HL-60 (cell line): ENCODE measurements around the gene CMBL.

Experiments
- GABPA ChIP-seq: IDR thresholded peaks from 2 replicates; pipeline ENCODE4 v1.6.1; 2012; ENCODE audit warnings: low read depth
- POLR2AphosphoS5 ChIP-seq: IDR thresholded peaks from 2 replicates; pipeline ENCODE4 v1.6.1; 2012; ENCODE audit warnings: low read depth
- SPI1 ChIP-seq: IDR thresholded peaks from 2 replicates; pipeline ENCODE4 v1.6.1; 2012; ENCODE audit warnings: low read depth, mild to moderate bottlenecking, borderline replicate concordance
- TF ChIP-seq, protein P1 (sequence below): IDR thresholded peaks from one replicate; pipeline ENCODE4 v1.5.1; 2011; ENCODE audit warnings: low read length, control low read depth, inconsistent platforms; ENCODE audit not compliant: insufficient read depth

DNA sequence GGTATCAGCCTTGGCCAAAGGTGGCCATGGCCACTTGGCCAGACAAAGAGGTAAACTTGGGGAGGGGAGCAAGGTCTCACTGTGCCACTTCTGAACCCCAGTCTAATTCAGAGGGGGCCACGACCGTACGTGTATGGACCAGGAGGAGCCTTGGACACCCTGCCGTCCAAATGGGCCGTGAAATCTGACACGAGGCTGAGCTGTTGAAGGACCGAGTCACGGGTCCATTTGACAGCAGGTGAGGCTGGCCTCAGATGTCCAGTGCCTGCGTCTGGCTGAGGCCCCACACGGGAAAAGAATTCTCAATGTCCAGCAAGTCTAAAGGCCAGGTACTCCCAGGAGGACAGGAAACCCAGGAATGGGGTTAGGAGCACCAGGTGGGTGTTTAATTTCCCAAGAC is 17.7 kb downstream of the CMBL start:
- TF ChIP-seq, protein P1, sequence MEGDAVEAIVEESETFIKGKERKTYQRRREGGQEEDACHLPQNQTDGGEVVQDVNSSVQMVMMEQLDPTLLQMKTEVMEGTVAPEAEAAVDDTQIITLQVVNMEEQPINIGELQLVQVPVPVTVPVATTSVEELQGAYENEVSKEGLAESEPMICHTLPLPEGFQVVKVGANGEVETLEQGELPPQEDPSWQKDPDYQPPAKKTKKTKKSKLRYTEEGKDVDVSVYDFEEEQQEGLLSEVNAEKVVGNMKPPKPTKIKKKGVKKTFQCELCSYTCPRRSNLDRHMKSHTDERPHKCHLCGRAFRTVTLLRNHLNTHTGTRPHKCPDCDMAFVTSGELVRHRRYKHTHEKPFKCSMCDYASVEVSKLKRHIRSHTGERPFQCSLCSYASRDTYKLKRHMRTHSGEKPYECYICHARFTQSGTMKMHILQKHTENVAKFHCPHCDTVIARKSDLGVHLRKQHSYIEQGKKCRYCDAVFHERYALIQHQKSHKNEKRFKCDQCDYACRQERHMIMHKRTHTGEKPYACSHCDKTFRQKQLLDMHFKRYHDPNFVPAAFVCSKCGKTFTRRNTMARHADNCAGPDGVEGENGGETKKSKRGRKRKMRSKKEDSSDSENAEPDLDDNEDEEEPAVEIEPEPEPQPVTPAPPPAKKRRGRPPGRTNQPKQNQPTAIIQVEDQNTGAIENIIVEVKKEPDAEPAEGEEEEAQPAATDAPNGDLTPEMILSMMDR = no peak
- no peak for TF ChIP-seq POLR2AphosphoS5
- TF ChIP-seq GABPA = no peak
- no peak for TF ChIP-seq SPI1
